ENCODE data around the gene PTPRK. TPM values are rescaled to one million over a fixed set of nuclear protein-coding genes. Genes with fewer than 3 reads are reported as not detected.
"Not testable (repeated sequence)": the region's sequence is repeated elsewhere in the genome, so short reads cannot be mapped to it uniquely, and the experiment has no call there.

The PTPRK gene
- polyA plus RNA-seq, 12 donors = 15.0 to 27.8 (median 21.1) TPM; not detected in 1

DNA sequence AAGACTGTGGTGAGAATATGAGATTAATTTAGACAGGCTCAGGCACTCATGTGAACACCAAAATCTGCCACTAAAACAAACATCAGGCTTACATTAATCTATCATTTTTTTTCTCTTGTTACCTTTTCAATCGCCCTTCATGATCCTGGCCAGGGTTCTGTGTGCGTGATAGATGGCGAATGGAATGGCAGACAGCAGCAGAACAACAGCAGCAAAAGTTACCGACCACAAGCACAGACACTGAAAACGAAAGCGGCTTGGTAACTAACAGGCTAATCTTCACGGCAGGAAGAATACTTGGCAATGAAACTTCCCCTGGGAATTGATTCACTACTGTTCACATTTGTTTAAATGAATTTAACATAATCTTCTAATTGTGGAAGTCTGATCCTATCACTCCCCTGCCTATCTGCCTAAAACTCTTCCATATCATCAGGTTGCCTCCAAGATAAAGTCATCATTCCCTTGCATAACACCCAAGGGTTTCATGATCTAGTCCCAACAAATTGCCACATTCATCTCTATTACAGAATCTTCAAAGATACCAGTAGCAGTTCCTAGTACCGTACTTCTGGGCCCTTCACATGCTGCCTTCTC, 28.7 kb downstream of the PTPRK start:
- DNase-seq = peak; percentile 36

DNA sequence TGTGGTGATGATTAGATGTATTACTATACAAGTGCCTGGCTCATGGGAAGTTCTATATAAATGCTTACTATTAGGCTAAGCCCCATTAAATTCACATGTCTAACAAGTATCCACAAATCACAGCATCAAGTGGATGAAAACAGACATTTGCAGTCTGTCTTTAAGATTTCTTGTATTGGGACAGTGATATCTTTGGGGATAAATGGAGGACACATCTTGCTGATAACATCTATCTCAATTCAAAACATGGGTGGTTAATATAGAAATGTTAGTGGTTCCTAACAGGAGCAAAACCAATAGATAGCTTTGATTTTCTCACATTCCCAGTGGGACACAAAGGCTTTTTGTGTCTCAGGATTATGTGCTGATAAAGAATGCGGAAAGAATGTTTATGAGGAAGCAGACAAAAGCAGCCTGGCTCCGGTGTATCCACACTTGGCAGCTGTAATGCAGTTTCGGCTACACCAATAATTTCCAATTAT, 29.3 kb downstream of the PTPRK start:
- DNase-seq = no peak

DNA sequence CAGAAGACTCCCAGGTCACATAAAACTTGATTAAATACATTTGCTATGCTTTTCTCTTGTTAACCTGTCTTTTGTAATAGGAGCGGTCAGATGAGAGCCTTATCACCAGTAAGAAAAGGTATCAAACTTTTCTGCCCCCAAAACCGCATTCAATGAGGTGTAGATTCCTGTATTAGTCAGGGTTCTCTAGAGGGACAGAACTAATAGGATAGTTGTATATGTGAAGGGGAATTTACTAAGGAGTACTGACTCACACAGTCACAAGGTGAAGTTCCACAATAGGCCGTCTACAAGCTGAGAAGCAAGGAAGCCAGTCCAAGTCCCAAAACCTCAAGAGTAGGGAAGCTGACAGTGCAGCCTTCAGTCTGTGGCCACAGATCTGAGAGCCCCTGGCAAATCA, 32.7 kb downstream of the PTPRK start:
- no peak for DNase-seq

DNA sequence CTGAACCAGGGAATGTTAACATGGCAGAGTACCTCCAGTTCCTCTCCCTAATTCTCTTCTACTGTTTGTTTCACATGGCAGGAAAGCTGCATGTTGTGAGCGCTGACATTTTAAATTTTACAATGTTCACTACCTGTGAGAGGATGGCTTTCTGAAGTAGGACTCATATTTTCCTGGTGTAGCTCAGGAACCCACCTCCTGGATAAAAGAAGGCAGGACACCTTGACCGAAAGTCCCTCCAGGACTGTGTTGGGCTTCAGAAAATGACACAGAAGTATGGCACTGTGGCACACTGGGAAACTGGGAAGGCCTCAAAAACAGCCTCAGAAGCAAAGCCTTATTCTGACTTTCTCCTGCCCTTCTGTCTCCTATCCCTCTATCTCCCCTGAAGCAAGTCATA, 33.3 kb downstream of the PTPRK start:
- DNase-seq = no peak

DNA sequence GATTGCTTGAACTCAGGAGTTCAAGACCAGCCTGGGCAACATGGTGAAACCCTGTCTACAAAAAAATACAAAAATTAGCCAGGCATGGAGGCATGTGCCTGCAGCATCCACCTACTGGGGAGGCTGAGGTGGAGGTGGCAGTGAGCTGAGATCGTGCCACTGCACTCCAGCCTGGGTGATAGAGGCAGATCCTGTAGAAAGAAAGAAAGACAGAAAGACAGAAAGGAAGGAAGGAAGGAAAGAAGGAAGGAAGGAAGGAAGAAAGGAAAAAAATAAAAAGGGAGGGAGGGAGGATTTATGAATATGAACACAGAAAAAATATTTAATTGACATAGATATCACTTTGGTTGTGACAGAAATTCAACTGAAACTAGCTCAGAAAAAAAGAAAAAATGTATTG, 33.8 kb downstream of the PTPRK start:
- not testable (repeated sequence) for DNase-seq

DNA sequence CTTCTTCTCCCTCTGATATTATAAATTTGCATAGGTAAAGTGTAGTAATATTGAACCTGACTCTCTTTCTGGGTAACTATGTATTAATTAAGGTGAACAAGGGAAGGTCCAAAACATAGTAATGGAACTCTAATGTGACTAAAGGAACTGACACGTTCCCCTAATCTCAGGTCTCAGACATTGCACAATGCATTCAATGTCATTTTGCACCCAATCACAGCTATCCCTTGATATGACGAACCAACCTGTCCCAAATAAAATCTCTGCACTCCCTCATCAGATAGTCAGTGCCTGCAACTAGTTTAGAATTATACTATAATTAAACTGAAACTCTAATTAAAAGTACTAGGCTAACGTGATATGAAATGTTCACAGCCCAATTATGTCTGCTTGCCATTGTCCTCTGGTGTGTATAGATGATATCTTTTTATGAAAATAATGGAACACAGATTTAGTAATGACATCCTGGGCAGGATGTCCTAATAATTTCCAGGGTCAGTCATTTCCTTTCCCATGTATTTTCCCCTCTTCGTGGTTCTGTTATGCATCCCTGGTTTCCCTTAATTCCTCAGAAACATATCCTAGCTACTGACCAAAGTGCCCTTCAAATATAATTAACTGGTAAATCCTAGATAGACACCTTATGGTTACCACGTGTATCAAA, 36.8 kb downstream of the PTPRK start:
- no peak for DNase-seq

DNA sequence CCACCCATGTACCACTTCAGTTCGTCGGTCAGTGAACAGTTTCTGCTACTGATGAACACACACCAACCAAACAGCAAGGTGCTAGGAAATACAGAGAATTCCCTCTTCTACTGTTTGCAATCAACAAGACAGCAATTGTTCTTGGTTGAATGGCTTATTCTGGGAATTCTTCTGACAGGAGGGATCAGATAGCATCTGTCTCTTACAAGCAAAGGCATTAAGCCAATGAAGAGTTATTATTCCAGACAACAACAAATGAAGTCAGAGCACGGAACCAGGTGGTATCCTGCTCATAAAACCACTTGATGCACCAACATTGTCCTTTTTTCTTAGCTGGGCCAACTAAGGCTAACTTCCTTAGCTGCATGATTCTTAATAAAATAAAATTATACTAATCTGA, 37.8 kb downstream of the PTPRK start:
- DNase-seq = no peak

DNA sequence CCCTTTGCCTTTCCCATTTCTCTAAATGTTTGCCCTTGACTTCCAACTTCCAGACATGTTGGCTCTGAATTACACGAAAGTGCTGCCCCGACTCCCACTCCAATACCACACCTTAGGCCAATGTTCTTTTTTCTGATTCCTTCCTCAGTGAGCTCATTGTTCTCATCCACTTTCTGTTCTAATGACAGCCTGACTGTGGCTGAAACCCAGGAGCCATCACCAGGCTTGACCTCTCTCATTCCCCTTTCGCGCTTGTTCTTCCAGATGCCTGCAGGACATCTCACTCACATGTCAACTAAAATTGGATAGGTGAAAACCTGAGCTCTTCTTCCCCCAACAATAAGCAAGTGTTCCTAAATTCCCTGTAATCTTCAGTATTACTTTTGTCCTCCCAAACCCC, 40.4 kb downstream of the PTPRK start:
- DNase-seq = no peak

DNA sequence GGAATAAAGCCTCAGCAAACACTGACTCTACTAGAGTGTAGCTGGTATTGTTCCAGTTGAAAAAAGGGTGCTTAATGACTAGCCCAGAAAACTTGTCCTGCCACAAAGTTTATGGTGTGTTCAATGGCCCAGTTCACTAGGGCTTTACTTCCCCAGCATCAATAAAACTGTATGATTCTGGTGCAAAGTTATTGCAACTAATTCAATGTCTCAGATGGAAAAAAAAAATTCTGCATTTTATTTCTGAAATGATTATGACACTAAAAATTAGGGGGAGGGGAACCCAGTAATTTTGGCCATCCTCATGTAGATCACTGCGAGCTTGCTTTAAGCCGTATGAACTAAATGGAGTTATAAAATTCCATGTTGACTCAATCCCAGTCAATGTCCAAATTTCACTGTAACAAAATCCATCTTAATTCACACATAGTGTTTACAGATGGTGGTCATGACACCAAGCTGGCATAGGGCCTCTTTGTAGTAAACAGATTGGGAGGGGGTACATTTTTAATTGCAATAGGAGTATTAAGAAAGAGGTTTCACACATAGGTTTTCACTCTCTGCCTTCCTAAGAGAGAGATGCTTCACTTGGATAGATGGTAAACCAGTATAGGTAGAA, 41.2 kb downstream of the PTPRK start:
- DNase-seq = no peak

DNA sequence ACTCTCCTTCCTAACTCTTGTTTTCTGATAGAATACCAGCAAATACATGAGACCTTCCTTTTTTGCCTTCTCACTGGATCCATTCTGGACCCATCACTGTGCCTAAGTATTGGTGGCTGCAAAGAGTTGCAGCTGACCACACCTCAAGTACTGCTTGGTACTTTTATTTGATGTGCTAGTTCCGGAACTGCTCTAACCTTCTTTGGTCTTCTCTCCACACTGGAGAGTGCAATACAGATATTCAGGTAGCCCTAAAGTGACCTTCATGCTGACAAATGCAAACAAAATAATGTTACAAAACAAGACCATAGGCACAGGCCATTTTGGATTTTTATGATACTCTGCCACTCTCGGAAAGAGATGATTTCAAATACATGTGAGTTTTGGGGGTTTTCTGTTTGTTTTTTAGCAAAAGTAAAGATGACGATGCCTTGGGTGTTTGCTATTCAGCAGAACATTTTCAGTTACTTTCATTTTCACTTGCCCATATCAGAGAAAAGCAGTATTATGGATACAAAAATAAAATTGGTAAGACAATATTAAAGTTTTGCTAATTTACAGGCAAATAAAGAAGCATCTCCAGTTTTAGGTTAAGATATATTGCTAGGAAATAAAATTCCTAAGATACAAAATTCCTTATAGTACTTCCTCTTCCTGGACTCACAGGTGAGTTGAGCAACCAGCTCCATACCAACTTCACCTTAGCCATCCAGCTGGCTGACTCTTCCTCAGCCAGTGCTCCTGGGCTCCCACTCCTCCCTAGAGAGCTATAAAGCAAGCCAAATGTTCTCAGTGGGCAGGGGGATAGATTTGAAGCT, 42.0 kb downstream of the PTPRK start:
- no peak for DNase-seq

DNA sequence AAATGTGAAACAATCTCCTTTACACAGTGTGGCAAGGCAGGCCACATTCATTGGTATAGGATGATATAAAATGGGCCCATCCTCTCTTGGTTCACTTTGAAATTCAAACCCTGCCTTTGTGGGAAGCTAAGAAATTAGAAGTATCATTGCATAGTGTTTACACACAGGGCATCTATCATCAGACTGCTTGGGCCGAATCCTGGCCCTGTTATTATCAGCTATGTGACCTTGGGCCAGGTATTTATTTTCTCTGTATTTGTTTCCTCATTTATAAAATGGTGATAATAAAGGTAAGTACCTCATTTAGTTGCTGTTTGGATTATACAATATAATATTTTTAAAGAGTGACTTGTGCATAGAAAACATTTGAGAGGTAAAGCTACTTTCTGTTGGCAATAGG, 45.5 kb downstream of the PTPRK start:
- no peak for DNase-seq

DNA sequence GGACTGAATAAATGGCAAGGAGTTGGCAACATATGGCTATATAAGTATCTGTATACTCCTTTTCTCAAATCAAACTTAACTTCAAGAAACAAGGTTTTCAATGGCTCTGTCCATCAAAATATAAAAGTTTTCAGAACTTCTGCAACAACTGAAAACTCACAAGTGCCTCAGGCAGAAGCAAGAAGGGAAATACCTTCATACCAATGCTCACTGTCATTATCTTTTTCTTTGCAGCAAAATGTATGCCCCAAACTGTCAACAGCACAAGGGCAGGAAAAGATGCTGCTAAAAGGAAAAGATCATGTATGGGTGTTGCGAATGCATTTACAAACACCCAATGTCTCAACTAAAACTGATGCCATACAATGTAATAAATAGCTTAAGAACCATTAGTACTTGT, 45.9 kb downstream of the PTPRK start:
- no peak for DNase-seq

DNA sequence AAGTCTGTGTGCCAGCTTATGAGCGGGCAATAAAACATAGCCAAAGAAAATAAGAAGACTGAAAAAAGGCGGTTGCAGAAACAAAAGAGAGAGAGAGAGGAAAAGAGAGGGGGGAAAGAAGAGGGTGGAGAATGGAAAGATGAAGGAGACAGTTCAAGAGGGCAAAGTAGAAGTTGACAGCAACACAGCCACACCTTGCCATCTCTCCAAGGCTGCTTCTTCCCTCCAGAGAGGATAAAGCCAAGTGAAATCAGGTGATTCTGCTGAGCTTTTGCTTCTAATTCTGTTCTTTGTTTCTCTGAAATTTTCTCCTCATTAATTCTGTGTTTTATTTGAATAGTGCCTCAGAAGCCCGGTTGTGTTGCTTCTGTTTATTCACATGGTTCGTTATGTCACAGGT, 48.5 kb downstream of the PTPRK start:
- no peak for DNase-seq

DNA sequence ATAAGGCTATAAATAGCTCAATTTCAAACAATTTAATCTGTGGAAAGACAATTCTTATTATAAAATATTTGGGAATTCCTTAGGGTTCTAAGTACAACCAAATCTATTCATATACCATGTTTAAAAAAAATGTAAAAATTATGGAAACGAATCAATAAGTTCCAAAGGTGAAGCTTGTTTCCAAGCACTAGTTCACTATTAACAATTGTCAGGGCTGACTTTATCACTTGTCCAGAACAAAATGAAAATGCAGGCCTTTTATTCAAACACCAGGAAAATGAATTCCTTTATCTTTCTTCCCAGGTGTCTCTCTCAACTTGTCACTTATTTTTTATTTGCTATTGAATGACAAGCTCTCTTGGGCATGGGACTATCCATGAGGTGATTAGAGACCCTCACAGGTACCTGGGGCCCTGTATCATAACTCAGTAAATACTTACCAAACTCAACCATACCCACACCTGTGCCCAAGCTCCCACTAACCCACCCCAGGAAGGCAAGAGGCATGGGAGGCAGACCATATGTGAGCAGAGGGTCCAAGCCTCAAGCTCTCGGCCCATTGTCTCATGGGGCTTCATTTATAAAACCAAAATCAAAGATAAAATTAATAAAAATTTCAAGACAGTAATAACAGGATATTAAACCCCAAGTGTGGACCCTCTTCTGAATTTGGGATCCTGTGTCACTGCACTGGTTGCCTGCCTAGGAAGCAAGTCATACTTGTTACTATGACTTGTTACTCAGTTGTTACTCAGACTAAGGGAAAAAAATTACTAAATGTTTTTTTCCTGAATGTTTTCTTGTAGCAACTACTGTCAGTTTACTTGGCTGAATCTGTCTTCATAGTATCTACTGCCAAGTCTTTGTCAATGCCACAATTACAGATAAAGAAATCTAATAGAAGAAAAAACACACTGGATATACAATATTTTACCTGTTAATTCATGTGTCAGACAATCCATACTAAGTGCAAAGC, 54.7 kb downstream of the PTPRK start:
- DNase-seq = no peak

DNA sequence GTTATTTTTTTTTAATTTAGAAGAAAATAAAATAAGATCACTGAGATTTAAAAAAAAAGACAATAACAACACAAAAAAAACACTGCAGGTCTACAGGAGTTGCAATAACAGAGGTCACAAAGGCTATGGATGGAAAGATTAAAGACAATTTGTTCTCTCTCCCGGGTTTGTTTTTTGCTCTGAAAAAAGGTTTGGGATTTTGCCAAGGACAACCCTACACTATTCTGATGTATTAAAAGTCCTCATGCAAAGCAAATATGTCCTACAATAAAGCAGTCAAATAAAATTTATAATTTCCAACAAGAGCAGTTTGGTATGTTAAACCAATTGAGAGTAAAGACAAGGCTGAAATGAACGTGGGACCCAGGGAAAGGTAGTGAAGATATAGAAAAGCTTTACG, 55.6 kb downstream of the PTPRK start:
- DNase-seq = no peak

DNA sequence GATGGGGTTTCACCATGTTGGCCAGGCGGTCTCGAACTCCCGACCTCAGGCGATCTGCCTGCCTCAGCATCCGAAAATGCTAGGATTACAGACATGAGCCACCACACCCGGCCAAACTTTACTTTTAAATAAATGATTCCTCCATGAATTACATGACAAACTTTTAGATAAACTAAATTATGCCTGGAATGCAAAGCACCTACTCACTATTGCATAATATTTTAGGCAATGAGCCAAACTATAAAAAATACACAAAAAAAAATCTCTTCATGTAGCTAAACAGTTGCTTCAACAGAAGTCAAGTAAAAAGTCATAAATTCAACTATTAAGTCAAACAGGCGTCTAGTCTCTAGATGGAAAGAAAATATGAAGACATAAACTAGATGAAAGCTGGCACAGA, 56.5 kb downstream of the PTPRK start:
- DNase-seq = no peak

DNA sequence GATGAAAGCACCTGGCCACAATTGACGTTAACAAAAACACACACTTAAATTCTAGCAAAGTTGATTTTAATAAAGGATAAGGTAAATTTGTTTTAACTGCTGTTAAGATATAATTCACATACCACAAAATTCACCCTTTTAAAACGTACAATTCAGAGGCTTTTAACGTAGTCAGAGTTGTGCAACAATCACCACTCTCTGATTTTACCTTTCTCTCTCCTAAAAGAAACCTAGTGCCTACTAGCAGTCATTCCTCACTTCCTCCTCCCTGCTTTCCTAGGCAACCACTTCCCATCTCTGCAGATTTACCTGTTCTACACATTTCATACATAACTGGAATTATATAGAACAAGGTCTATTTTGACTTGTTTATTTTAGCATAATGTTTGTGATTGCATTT, 58.9 kb downstream of the PTPRK start:
- no peak for DNase-seq

DNA sequence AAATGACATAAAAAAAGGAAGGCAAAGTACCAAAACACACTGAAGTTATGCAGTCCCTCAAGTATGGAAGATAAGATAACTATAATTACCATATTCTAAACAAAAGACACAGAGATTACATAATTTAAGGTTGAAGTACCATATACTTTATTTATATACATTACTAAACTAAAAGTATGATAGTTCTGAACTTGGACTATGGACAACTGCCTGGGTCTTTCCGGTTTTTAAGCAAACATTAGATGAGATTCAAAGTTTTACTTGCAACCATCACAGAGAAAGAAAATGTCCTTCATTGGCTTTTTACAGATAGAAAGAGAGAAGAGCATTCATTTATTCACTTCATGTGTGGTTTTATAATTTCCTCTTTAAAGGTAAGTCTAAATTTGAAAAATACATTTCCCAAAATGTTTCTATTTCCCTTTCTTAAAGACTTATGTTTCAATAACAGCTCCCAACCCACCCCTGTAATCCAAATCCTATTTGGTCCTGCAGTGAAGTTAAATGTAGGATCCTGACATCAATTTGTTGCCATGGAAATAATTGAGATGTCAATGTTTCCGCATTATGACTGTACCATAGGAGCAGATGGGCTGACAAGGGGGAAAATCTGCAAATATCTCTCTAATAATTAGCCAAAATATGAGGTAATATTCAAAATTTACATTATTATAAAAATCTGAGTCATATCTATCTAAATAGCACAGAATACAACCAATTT, 63.7 kb downstream of the PTPRK start:
- DNase-seq = peak; percentile 19

DNA sequence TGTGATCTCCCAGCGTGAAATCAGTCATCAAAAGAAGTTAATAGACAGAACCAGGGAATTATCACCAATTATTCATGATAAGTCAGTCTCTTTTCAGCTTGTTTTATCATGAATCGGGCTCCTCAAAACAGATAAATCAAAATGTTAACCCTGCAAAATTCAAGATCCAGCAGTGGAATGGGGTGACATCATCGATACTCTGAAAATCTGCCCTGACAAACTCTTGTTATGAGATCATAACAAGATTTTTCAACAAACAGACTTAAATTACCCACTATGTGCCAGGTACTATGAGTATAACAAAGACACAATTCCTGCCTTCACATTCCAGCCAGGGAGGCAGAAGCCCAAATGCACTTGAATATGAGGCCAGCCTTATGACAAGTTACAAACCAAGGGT, 64.4 kb downstream of the PTPRK start:
- DNase-seq = no peak

DNA sequence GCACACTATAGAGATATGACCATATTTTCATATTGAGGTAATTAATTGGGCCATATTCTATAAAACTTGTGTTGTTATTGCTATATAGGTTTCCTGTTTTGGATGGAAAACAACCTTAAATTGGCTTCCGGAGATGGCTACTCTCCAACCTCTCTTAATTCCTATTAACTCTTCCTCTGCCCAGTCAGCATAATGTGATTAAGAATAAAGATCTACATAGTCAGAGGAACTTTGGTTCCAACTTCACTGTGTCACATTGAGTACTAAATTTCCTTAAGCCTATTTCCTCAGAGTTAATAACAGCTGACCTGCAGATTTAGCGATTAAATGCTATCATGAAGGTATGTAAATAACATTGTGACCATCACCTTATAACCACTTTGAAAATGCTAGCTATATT, 67.7 kb downstream of the PTPRK start:
- no peak for DNase-seq

DNA sequence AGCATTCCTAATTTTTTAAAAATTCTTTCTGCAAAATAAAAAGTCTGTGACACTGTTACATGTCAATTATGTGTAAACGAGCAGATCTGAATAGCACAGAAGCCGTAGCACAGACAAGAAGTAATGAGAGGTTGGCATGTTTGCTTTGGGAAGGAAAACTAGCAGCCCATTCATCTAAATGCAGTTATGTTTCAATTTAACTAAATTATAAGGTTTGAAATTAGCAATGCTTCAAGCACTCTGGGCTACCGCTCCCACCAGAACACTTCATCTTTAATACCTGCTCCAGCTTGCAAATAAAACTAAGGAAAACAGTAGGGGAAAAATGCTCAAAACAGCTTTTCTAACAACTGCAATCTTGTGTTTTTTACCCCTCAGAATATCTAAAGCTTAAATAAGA, 73.9 kb downstream of the PTPRK start:
- no peak for DNase-seq

All from muscle of arm (tissue), 12 donors.